Measurements from ENCODE around the gene GPR3. TPM values are rescaled to one million over a fixed set of nuclear protein-coding genes. Genes with fewer than 3 reads are reported as not detected.
A peak's percentile ranks its signal among the peaks of the same experiment; 100 is the strongest.

The GPR3 gene
- total RNA-seq, 1 experiment from 2014 or later, result 4.4 TPM

DNA sequence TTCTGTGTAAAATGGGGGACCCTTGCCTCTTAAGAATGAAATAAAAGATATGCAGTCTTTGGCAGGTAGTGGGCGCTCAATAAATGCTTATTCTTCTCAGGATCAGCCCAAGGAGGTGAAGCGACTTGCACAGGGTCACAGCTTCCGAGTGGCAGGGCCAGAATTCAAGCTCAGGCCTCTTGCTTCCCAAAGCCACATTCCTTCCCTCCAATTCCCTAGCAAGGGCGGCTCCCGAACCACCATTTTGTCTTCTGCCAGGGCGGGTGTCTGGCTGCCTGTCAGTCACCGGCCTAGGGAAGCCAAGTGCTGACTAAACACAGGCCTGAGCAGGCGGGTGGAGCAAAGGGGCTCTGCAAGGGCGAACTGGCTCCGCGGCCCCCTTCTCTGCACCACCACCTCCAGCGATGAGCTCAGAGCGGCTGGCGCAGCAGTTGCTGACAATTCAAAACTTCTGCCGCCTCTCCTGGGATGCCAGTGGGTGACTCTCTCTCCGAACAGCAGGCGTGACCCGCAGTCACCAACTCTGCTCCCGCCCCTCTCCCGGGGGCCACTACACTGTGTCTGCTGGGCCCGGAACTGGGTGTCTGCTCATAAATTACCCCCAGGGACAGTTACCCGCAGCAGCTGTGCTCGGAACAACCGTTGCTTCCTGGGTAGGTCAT is 10.8 kb downstream of the GPR3 start:
- H3K4me1 Mint-ChIP-seq, result peaks cover 46 to 70% of the 10 kb centered on the region in 2 experiments
- peaks cover 7 to 10% (median 9%) of the 10 kb centered on the region in 3 experiments; a peak in 6 of 7 replicates for H3K36me3 Mint-ChIP-seq (ENCODE audit: insufficient read depth in 1 of 3, low read depth in 3 of 3)
- H3K4ac ChIP-seq (ENCODE audit: low read depth, low read length), result no peak overlapping the region
- H3K14ac ChIP-seq (ENCODE audit: insufficient read depth, low read length), result no peak overlapping the region; the same call in 1 of the 2 replicates
- no peak overlapping the region for H4K91ac ChIP-seq (ENCODE audit: insufficient read length, low read depth, low read length)
- H3K4me2 ChIP-seq (ENCODE audit: insufficient read depth, insufficient read length, low read length), result no peak overlapping the region
- no peaks in the 10 kb centered on the region for H3K9me3 ChIP-seq (ENCODE audit: control insufficient read depth, low read depth, low read length)
- no peak overlapping the region for H3K4me3 Mint-ChIP-seq
- peak; percentile 39; the same call in 2 of the 3 replicates for TF ChIP-seq CTCF (conservative IDR thresholded peaks at IDR 0.05)
- no peak overlapping the region for H3K27ac ChIP-seq (ENCODE audit: insufficient read length, low read depth, low read length)
- H2BK120ac ChIP-seq (ENCODE audit: low read depth, low read length, poor library complexity, severe bottlenecking), result no peak overlapping the region
- H3K79me1 ChIP-seq (ENCODE audit: insufficient read depth, low read depth, low read length, poor library complexity, severe bottlenecking), result no peaks in the 10 kb centered on the region
- no peak overlapping the region for H4K8ac ChIP-seq (replicated peaks; ENCODE audit: insufficient read length, low read depth, low read length)
- no peak overlapping the region for H3K56ac ChIP-seq (ENCODE audit: insufficient read length, low read depth, low read length)
- H3K18ac ChIP-seq (ENCODE audit: insufficient read length, low read depth, low read length), result no peak overlapping the region
- H2AK5ac ChIP-seq (ENCODE audit: insufficient read length, low read length), result no peak overlapping the region
- H3K23me2 ChIP-seq (ENCODE audit: insufficient read length, low read depth, low read length, poor library complexity, severe bottlenecking), result no peaks in the 10 kb centered on the region
- H3K9ac ChIP-seq (ENCODE audit: extremely low read depth, insufficient read length, low read length), result no peak overlapping the region
- peak; percentile 81 for DNase-seq
- H3T11ph ChIP-seq (ENCODE audit: low read length), result no peak overlapping the region
- no peak overlapping the region for H2AFZ ChIP-seq (ENCODE audit: low read length)
- no peaks in the 10 kb centered on the region for H3K79me2 ChIP-seq (ENCODE audit: insufficient read depth, low read length)
- no peak overlapping the region for H2BK20ac ChIP-seq (ENCODE audit: low read depth, low read length, poor library complexity, severe bottlenecking)
- no peaks in the 10 kb centered on the region for H3K27me3 Mint-ChIP-seq (ENCODE audit: low read depth)
- no peaks in the 10 kb centered on the region for H3K9me3 Mint-ChIP-seq
- H3K23ac ChIP-seq (ENCODE audit: insufficient read length, low read depth, low read length), result no peak overlapping the region
- no peaks in the 10 kb centered on the region for H3K27me3 ChIP-seq (ENCODE audit: insufficient read depth, low read length)
- peak overlapping the region; percentile 27 to 83 (median 67); a peak in 5 of 7 replicates for H3K27ac Mint-ChIP-seq
- no peak overlapping the region for H2BK5ac ChIP-seq (ENCODE audit: insufficient read length, low read length)
- H2BK15ac ChIP-seq (ENCODE audit: low read depth, low read length), result no peak overlapping the region
- no peak overlapping the region for H2BK12ac ChIP-seq (ENCODE audit: insufficient read length, low read depth, low read length)
- H3K4me1 ChIP-seq (ENCODE audit: insufficient read depth, low read length), result no peaks in the 10 kb centered on the region
- no peak overlapping the region for H4K5ac ChIP-seq (ENCODE audit: insufficient read length, low read depth, low read length)
- no peaks in the 10 kb centered on the region for H4K20me1 ChIP-seq (ENCODE audit: control insufficient read depth, insufficient read depth, insufficient read length)
- WGBS (ENCODE audit: extremely low coverage, insufficient read length, low lambda C conversion rate), result no CpG with 5 or more reads among the region's 24 CpGs

Data from H9 (cell line).